IPS-NIHi7 (cell line): Measurements from ENCODE around the gene LTB4R.

Experiments used
- DNase-seq: peaks from one replicate; pipeline ENCODE4 v3.0.0; 2012; ENCODE audit warnings: mixed read lengths; ENCODE audit errors: extremely low spot score

The LTB4R gene

GRCh38 chr14:24278424-24278823, 32.9 kb upstream of the LTB4R start:
- DNase-seq: no peak

GRCh38 chr14:24279301-24280186, 31.8 kb upstream of the LTB4R start:
- no peak for DNase-seq

- no peak for DNase-seq
Measured at GRCh38 chr14:24280797-24281460, 30.4 kb upstream of the LTB4R start.

GRCh38 chr14:24281636-24282035, 29.7 kb upstream of the LTB4R start:
- DNase-seq: no peak

GRCh38 chr14:24282736-24283135, 28.6 kb upstream of the LTB4R start:
- DNase-seq: no peak

GRCh38 chr14:24283796-24284460, 27.4 kb upstream of the LTB4R start:
- no peak for DNase-seq

GRCh38 chr14:24284501-24285035, 26.7 kb upstream of the LTB4R start:
- DNase-seq: no peak

GRCh38 chr14:24285351-24285750, 26.0 kb upstream of the LTB4R start:
- DNase-seq: no peak

- DNase-seq: no peak
Measured at GRCh38 chr14:24286996-24287395, 24.3 kb upstream of the LTB4R start.

- no peak for DNase-seq
Measured at GRCh38 chr14:24289649-24290280, 21.5 kb upstream of the LTB4R start.

- no peak for DNase-seq
Measured at GRCh38 chr14:24290746-24291145, 20.6 kb upstream of the LTB4R start.

- DNase-seq: no peak
Measured at GRCh38 chr14:24291446-24292117, 19.7 kb upstream of the LTB4R start.

GRCh38 chr14:24292118-24292807, 19.0 kb upstream of the LTB4R start:
- DNase-seq: no peak

GRCh38 chr14:24293525-24293924, 17.8 kb upstream of the LTB4R start:
- DNase-seq: no peak

GRCh38 chr14:24296341-24297157, 14.8 kb upstream of the LTB4R start:
- peak; percentile 84 for DNase-seq

- peak; percentile 41 for DNase-seq
Measured at GRCh38 chr14:24297190-24297964, 13.9 kb upstream of the LTB4R start.

GRCh38 chr14:24298892-24299254, 12.4 kb upstream of the LTB4R start:
- DNase-seq: no peak

GRCh38 chr14:24299255-24300191, 11.8 kb upstream of the LTB4R start, which contains the start of the genes DHRS1 and NOP9:
DHRS1 (minus strand) TSS chr14:24299780; CDS start chr14:24299106, 674 bp downstream.
NOP9 (plus strand) TSS chr14:24299850; CDS start chr14:24299955, 105 bp downstream.
- peak; percentile 94 for DNase-seq
